ENCODE data around the gene SVOPL.
A peak's percentile ranks its signal among the peaks of the same experiment; 100 is the strongest.
"Not testable (repeated sequence)": the region's sequence is repeated elsewhere in the genome, so short reads cannot be mapped to it uniquely, and the experiment has no call there.

Gene SVOPL, protein sequence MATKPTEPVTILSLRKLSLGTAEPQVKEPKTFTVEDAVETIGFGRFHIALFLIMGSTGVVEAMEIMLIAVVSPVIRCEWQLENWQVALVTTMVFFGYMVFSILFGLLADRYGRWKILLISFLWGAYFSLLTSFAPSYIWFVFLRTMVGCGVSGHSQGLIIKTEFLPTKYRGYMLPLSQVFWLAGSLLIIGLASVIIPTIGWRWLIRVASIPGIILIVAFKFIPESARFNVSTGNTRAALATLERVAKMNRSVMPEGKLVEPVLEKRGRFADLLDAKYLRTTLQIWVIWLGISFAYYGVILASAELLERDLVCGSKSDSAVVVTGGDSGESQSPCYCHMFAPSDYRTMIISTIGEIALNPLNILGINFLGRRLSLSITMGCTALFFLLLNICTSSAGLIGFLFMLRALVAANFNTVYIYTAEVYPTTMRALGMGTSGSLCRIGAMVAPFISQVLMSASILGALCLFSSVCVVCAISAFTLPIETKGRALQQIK

DNA sequence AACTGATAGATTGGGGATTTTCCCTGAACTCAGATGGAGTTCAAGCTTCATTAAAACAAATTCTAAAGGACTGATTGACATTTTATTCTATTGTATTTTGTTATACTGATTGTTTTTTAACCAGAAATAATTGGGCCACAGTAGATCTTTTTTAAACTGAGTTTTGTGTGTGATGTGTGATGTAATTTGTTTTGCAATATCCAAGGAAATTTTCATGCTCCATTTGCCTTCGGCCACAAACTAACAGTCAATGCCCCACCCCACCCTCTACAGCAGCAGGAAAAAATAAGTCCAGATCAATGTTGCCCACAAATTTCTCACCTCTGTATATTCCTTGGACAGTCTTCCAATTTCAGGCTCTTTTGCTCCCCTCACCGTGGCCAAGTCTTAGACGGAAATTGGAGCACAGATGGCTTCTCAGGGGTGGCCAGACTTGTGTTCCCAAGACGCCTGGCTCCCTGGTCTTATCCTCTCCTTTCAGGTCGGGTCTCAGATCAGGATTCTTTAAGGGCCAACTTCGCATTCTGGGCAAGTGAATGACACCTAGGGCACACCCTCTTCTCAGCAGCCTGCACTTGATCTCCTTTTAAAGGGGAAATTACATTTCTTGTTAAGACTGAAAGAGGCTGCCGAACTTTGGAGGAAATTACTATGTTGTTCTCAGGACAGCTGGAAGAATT is at the start of gene SVOPL:
Gene SVOPL, minus strand, starts transcription at position 506 of the 680 bp plus-strand sequence. CDS start 22,317 bp downstream, outside the sequence.
- DNase-seq: no peak

DNA sequence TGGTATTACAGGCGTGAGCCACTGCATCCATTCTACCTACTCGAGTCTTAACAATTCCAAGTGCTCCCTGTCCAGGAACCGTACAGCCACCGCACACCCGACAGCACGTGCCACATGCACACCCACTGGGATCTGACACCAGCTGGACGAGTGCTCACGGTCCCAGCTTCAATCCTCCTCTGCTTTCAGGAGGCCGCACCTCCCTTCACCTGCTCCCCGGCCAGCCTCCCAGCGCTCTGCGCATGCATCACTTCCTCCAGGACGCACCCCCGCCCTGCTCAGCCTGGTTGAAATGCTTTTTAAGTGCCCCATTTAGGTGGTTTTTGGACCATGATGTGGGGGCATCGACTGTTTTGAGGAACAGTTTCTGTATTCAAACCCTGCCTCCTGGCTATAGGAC is 49.3 kb upstream of the SVOPL start:
- DNase-seq: no peak

DNA sequence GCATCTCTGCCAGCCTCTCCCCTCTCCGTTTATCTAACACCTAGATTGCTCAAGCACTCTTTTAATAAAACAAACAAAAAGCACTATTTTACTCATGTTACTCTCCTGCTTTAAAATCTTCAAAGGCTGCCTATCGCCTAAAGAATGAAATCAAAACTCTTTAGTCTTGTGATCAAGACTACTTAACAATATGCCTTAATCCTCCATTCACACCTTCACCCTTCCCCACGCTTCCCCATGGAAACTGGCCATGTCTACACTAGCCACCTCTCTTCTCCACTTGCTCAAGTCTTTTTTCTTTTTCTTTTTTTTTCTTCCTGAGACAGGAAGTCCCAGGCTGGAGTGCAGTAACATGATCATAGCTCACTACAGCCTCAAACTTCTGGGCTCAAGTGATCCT is 48.8 kb upstream of the SVOPL start:
- no peak for DNase-seq

DNA sequence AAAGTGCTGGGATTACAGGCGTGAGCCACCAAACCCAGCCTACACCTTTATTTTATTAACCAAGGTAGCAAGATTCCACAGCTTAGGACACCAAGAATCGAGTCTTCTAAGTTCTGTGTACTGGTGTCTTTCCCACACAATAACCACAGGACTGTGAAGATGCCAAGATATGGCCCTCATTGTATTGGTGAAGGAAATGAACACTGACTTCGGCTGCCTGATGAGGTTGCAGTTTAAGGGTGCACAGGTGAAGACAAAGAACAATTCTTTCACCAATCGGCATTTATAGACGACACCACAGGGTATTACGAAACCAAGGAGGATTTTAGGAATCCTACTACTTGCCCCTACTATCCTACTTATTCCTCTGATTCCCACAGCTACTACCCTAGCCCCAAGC is 47.5 kb upstream of the SVOPL start:
- DNase-seq: no peak

DNA sequence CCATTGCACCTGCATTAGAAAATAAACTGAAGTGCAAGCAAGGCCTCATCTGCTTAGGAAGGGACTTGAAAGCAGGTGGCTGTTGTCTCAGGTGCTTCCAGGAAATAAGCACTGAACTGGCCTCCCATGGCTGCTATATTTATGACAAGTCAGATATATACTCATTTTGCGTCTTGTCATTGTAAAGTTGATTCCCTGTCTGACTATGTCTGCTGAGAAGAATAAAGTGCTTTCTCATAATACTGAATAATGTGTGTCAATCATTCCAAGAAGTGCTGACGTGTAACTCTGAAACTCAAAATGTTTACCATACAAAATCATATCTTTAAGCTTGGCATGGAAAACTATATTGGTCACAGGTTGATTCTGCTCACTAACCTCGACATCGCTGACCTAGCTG is 44.9 kb upstream of the SVOPL start:
- DNase-seq: no peak

DNA sequence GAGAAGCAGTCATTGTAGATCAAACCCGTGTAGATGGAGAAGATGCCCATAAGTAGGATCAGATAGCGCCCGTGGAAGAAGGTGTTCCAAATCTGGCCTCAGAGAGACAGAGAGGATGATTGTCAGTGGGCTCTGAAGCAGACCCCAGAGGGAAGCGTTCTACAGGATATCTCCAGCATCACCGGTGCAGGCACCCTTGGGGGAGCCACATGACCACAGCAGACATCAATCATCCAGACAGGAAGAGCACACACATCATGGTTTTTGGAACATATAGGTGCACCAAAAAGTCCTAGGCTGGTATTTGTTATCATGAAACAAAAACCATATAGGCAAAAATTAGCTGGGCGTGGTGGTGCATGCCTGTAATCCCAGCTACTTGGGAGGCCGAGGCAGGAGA is 44.0 kb upstream of the SVOPL start:
- no peak for DNase-seq

DNA sequence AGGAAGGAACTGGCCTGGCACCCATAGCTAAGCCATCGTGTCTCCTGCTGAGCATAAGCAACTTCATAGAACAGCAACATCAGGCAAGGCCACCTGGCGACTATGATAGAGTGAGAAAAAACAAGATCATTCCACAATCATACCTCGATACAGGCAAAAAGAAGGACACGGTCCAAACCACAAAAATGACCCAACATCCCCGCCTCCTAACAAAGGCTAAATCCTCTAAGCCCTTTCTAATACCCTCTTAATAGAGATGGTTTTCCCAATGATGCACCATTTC is 40.2 kb upstream of the SVOPL start:
- DNase-seq: no peak

DNA sequence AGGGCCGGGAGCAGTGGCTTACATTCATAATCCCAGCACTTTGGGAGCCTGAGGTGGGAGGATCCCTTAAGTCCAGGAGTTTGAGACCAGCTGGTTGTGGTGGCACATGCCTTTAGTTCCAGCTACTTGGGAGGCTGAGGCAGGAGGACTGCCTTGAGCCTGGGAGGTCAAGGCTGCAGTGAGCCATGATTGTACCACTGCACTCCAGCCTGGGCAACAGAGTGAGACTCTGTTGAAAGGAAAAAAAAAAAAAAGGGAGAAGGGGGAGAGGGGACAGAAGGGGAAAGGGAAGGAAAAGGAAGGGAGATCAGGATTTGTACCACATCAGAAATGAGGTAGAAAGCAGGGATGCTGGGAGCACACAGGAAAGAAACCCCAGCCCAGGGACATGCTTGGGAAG is 38.7 kb upstream of the SVOPL start:
- no peak for DNase-seq

DNA sequence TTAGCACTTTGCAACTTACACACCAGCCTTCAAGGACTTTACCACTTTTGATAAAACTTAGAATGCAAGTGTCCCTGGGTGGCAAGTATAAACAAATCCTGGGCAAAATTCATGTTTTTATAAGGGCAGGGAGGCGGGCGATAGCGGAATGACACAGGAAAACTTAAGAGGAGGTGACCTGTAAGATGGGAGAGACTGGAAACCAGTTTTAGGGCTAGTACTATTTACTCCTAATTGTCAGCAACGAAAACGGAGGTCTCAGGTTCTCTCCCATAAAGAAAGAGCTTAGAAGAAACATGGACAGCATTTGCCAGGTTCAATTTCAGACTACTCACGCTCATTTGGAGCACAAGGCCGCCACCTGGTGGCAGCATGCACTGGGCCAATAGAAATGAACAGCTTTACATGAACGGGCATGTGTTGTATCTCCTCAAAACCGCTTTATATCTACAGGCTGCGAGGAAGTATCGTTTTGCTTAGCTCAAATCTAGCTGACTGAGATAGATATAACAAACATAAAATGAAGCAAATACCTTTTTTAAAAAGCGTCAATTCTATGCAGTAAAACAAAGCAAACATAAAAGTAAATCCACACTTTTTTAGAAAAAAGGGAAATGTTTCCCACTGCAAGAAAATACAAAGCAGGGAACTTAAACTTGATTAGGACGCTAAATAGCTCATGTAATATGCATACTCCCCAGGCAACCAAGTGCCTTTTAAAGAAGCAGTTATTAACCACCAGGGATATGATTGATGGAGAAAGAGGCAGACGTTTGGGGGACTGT is 37.6 kb upstream of the SVOPL start:
- peak; percentile 93 for DNase-seq

DNA sequence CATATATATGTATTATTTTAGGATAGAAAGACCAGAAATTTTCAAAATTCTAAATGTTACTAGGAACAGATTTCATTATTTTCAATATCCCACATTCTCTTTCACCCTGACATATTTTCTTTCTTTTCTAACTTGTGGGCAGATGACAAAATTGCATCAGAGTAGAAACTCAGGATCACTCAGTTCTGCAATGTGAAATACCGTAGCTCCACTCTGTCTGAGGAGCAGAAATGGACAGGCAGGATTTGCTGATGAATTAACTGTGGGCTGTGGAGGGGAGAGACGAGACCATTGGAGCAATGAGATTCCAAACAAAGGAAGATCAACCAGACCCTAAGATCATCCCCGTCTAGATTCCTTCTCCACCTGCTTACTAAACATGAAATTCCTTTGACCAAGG is 37.0 kb upstream of the SVOPL start:
- DNase-seq: no peak

DNA sequence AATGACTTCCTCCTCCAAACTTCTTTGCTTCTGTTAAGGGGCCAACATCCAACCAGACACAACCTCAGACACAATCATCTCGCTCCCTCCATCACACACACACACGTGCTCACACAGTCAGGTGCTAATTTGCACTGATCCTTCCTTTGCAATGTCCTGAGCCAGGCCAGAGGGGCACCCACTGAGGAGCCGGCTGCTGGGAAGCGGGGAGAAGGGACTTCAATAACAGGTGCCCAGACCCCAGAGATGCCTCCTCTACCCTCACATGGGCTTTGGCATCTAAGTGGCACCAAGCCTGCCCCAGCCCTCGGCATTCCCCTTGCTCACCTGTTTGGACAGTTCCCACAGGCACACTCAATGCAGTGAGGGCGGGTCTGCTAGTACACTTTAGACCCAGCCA is 34.2 kb upstream of the SVOPL start:
- no peak for DNase-seq

DNA sequence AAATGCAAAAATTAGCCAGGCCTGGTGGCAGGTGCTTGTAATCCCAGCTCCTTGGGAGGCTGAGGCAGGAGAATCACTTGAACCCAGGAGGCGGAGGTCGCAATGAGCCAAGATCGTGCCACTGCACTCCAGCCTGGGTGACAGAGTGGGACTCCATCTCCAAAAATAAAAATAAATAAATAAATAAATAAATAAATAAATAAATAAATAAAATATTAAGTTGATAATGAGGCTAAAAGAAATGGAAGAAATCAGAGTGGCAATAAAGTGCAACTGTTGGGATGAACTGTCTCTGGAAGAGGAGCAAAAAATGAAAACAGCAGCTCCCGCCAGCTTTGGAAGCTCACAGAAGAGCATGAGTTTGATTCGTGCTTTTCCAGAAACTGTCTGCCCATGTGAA is 30.6 kb upstream of the SVOPL start:
- not testable (repeated sequence) for DNase-seq

DNA sequence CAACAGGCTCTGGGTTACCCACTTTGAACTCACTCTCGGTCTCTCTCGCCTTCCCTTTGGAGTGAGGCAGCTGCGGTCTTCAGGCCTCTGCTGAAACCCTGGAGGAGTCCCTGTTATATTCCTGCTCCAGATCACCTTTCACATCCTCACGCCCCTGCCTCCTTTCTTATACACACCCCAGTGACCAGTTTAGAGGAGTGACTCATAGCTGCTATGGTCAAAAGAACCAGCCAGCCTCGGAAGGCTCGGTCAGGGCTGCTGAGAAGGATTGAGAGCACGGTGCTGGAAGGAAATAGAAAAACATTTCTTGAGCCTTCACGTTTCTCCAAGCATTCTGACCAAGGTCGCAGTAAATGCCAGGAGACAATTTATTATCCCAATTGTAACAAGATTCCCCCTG is 28.3 kb upstream of the SVOPL start:
- DNase-seq: no peak

DNA sequence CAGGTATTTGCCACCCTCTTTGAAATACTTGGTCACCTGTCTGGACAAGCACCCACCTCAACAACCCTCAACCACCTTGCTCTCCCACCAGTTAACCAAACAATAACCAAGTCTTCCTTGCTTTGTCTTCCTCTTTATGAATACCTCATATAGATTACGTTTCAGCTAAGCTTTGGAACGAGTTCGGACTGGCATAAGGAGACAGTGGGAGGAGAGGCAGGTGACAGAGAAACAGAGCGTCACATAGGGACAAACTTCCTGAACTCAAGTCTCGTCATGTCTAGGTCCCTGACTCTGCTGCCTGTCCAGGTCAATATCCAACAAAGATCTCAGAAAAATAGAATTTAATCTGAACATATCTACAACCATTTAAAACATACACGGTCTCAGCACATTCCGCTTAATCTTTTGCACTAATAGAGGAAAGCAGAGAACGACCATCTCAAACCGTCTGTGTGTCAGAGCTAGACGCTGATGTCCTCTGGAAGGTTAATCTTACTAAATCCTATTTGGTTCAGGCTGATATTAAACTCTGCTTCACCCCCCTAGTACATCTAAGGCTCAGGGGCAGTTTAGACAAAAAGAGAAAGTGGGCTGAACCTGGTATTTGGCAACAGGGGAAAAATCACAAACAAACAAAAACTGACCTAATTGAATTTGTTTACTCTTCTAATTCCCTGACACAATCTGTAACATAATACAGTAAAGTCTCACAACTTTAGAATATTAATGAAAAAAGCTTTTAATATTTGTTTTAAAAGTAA is 26.4 kb upstream of the SVOPL start:
- no peak for DNase-seq

DNA sequence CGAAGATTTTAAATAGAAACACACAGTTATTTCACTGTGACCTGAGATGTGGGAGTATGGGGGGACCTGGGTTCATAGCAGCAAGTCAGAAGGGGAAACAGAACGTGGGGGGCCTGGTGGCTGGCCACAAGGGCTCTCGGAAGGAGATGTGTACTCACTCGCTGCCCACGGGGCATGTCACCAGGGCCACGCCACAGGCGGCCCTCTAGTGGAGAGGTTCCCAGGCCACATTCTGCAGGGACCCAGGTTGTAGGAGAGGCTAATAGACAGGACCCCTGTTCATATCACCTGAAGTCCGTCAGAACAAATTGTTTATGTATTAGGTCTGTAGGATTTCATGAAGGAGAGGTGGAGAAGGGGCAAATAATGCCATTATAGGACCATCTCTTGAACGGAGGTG is 25.1 kb upstream of the SVOPL start:
- DNase-seq: no peak

DNA sequence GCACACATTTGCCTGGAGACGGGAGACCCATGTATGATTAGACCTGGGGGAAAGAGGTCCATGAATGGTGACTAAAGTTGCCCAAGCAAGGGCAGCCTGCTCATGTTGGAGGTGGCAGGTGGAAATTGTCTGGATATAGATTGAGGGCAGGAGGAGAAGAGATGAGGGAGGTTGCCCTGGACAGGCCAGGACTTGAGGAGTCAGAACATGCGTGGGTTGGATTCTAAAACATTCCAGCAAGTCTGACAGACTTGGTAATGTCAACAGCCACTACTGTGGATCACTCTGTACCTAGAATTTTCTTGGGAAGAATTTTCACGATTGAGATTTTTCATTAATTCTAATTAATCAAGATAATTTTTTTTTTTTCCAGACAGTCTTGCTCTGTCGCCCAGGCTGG is 19.1 kb upstream of the SVOPL start:
- DNase-seq: no peak

DNA sequence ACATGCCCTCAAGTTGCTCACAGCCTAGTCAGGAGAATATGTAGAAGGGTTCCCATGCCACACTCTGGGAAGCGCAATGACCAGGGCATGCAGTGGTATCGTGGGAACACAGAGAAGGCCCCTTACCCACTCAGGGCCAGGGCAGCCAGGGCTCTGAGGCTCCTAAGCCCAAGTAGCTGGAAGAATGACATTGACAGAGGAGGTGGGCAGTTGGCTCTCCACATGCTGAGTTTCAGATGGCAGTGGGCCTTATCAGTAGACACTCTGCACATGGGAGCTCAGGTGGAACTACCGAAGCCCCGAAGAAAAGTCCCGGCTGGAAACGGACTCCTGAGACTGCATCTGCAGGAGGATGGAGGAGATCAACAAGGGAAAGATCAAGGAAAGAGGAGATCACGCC is 15.7 kb upstream of the SVOPL start:
- DNase-seq: no peak

DNA sequence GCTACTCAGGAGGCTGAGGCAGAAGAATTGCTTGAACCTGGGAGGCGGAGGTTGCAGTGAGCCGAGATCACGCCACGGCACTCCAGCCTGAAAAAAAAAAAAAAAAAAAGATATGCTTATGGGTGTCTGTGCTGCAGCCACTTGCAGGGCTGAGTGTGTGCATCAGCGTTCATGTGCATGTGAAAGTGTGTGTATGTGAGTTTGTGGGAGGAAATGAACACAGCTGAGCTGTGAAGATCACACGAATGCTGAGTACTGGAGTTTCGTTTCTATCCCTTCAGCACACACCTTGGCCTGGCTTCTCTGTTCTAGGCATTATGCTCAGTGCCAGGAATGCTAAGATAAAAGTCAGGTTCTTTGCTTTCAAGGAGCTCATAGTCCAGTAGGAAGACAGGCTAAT is 12.0 kb upstream of the SVOPL start:
- DNase-seq: no peak

DNA sequence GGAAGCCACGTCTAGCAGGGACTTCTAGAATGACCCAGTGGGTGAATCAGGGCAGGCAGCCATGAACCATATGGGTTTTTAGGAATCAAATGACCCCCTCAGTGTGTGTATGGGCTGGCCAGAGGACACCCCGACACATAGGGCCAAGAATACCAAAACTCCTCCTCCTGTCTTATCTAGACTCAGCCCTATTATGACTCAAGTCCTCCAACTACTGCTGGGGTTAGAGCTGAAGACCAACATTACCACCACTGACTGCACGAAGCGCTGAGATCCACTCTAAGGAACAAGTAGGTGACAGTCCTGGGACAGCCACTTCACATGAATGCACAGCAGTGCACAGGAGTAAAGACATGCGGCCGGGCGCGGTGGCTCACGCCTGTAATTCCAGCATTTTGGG is 11.5 kb upstream of the SVOPL start:
- DNase-seq: no peak

DNA sequence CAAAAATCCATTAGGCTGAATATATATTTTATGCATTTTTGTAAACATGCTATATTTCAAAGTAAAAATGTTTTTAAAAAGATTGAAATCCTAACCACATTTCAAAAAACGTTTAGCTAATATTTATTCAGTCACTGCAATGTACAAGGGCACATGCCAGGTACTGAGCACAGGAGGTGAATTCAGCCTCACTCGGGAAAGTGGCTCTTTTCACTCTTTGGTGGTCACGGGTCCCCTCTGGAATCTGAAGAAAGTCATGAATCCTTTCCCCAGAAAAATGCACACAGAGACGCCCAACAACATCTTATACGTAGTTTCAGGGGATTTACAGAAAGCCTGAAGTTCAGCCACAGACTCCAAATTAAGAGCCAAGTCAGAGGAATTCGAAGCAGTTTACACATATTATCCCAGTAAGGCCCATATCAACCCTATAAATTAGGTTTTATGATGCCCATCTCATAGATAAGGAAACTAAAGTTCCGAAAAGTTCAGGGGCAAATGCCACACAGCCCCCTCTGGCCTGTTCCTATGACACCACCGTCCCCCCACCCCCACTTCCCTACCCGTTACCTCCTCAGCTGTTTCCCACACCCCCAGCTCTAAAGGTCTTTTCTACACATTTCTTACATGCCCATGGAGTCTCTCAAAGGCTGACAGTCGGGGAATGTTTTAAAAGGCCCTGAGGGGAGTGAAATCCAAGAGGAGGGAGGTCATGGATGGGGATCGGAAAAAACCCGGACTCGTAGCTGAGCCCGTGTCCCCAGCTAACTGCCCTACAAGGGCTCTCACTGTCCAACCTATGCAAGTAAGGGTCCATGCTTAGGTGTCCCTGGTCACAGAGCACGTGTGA is 9.6 kb upstream of the SVOPL start:
- DNase-seq: no peak

DNA sequence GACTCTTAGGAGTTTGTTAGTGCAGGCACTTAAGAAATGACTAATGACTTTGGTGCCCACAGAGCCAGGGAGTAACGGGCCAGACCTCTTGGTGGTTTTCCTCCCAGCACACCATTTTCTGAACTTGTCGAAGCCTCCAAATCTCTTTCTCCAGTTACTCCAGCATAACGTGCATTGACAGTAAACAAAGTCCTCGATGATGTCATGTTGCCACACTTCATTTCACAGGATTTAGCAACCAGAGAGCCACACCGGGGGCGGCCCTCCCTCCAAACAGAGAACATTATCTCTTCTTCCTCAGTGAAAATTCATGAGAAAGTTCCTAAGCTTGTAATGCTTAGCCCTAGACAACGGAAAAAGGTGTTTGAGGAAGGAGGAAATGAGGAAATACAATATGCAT is 4.0 kb upstream of the SVOPL start:
- no peak for DNase-seq

DNA sequence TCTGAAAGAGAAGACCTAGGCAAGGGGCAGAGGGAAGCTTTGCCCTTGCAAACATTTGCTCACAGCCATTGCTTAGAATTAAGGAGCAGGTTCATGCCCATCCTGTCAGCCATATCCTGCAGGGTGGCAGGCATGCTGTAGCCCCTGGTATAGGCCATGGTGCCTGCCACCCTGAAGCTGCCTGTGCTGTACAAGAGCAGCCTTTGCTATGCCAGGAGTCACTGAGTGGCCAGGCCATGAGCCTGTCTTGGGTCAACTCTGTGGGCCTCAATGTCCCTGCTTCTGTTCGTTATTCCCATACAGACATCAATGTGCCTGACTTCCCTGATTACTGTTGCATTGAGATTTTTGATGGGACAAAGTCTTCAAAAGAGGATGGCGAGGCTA is 368 bp upstream of the SVOPL start:
- DNase-seq: no peak
